ENCODE data around the gene PLA1A. TPM values are rescaled to one million over a fixed set of nuclear protein-coding genes. Genes with fewer than 3 reads are reported as not detected.

Gene PLA1A
- total RNA-seq, 2 experiments from 2014 or later: not detected

DNA sequence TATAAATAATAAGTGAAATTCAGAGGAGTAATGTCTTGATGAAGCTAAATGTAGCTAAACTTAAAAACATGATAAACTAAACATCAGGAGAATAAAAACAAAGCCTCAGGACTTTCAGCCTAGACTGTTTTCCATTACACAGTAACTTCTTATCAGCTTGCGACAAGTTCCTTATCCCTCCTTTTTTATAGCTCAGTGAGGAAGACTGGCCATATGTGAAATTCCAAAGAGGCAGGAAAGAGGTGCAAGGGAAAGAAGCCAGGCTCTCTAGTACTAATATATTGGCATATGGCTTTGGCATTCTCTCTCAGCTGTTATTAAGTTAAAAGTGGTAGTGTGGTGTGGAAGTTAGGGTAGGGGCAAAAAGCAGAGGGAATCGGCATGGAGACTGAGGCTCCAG is 75.1 kb downstream of the PLA1A start:
- Mint-ChIP-seq H3K36me3 (ENCODE audit: low read depth) (peaks cover 81% of the 10 kb centered on the region), H3K9me3 (no peaks in the 10 kb centered on the region), H3K27me3 (no peaks in the 10 kb centered on the region), H3K4me3 (no peak overlapping the region), H3K27ac (peak overlapping the region; percentile 39), H3K4me1 (ENCODE audit: low read depth) (peaks cover 49% of the 10 kb centered on the region)
- H3K9me3 ChIP-seq (ENCODE audit: control insufficient read depth in 1 of 2, insufficient read depth in 1 of 2, low read length in 2 of 2): no peaks in the 10 kb centered on the region
- H3K27ac ChIP-seq (ENCODE audit: low read depth in 1 of 2, low read length in 2 of 2): no peak overlapping the region
- DNase-seq (no peak), ATAC-seq (ENCODE audit: poor library complexity) (no peak)
- ChIA-PET POLR2A (interaction anchor here (1.2 kb wide), 1 partner anchor 8 kb away, joined by 6 read pairs; no protein-coding TSS in a partner anchor), CTCF (no interaction called here)
- intact Hi-C loops (cut with DNase I, micrococcal nuclease): loop anchor here in 1 of 2 experiments (10.0 kb wide), 1 partner anchor 422 kb away; the partner anchor contains the start of gene GSK3B
- peaks cover 67% of the 10 kb centered on the region for H3K36me3 ChIP-seq (ENCODE audit: insufficient read depth, low read length)
- no peak overlapping the region for H3K4me3 ChIP-seq (ENCODE audit: low read length)
- TF ChIP-seq CTCF (IDR thresholded peaks at IDR 0.05): no peak
- H3K4me1 ChIP-seq (ENCODE audit: insufficient read depth, low read length): peaks cover 8% of the 10 kb centered on the region
- no peaks in the 10 kb centered on the region for H3K27me3 ChIP-seq (ENCODE audit: control insufficient read depth in 1 of 2, insufficient read depth in 2 of 2, low read length in 2 of 2)

GRCh38 chr3:119673875-119674274 is 76.2 kb downstream of the PLA1A start:
- POLR2A ChIA-PET: interaction anchor here (1.2 kb wide), 1 partner anchor 9 kb away, joined by 6 read pairs; no protein-coding TSS in a partner anchor
- H3K27ac Mint-ChIP-seq: no peak overlapping the region
- H3K4me3 ChIP-seq (ENCODE audit: low read length): no peak overlapping the region
- peaks cover 57% of the 10 kb centered on the region for H3K36me3 ChIP-seq (ENCODE audit: insufficient read depth, low read length)
- TF ChIP-seq CTCF (IDR thresholded peaks at IDR 0.05): no peak
- H3K27me3 Mint-ChIP-seq: no peaks in the 10 kb centered on the region
- no peaks in the 10 kb centered on the region for H3K27me3 ChIP-seq (ENCODE audit: control insufficient read depth in 1 of 2, insufficient read depth in 2 of 2, low read length in 2 of 2)
- no peak for ATAC-seq (ENCODE audit: poor library complexity)
- peaks cover 49% of the 10 kb centered on the region for H3K4me1 Mint-ChIP-seq (ENCODE audit: low read depth)
- H3K4me1 ChIP-seq (ENCODE audit: insufficient read depth, low read length): peaks cover 8% of the 10 kb centered on the region
- H3K9me3 Mint-ChIP-seq: no peaks in the 10 kb centered on the region
- intact Hi-C loops (cut with DNase I, micrococcal nuclease): loop anchor here in 1 of 2 experiments (10.0 kb wide), 1 partner anchor 421 kb away; the partner anchor contains the start of gene GSK3B
- CTCF ChIA-PET: interaction anchor here (1.2 kb wide), 1 partner anchor 888 kb away, joined by 3 read pairs; no protein-coding TSS in a partner anchor
- H3K36me3 Mint-ChIP-seq (ENCODE audit: low read depth): peaks cover 76% of the 10 kb centered on the region
- DNase-seq: no peak
- no peak overlapping the region for H3K27ac ChIP-seq (ENCODE audit: low read depth in 1 of 2, low read length in 2 of 2)
- no peaks in the 10 kb centered on the region for H3K9me3 ChIP-seq (ENCODE audit: control insufficient read depth in 1 of 2, insufficient read depth in 1 of 2, low read length in 2 of 2)
- H3K4me3 Mint-ChIP-seq: no peak overlapping the region

- CTCF ChIA-PET: interaction anchor here (1.0 to 1.2 kb wide), 2 partner anchors 48 to 886 kb away, joined by 3 to 4 read pairs; no protein-coding TSS in a partner anchor
- no peak for ATAC-seq (ENCODE audit: poor library complexity)
- Histone ChIP-seq H3K27ac (ENCODE audit: low read depth in 1 of 2, low read length in 2 of 2) (no peak overlapping the region), H3K4me3 (ENCODE audit: low read length) (no peak overlapping the region), H3K4me1 (ENCODE audit: insufficient read depth, low read length) (peaks cover 8% of the 10 kb centered on the region), H3K9me3 (ENCODE audit: control insufficient read depth in 1 of 2, insufficient read depth in 1 of 2, low read length in 2 of 2) (no peaks in the 10 kb centered on the region), H3K36me3 (ENCODE audit: insufficient read depth, low read length) (peaks cover 43% of the 10 kb centered on the region), H3K27me3 (ENCODE audit: control insufficient read depth in 1 of 2, insufficient read depth in 2 of 2, low read length in 2 of 2) (no peaks in the 10 kb centered on the region)
- peaks cover 63% of the 10 kb centered on the region for H3K36me3 Mint-ChIP-seq (ENCODE audit: low read depth)
- peak overlapping the region; percentile 87 for H3K4me3 Mint-ChIP-seq
- no peaks in the 10 kb centered on the region for H3K9me3 Mint-ChIP-seq
- POLR2A ChIA-PET: interaction anchor here (0.6 to 2.0 kb wide), 4 partner anchors 14 to 420 kb away, joined by 3 to 10 read pairs (median 4); partner anchors contain the start of gene TMEM39A
- H3K27ac Mint-ChIP-seq: peak overlapping the region; percentile 91
- DNase-seq: no peak
- no peaks in the 10 kb centered on the region for H3K27me3 Mint-ChIP-seq
- H3K4me1 Mint-ChIP-seq (ENCODE audit: low read depth): peaks cover 49% of the 10 kb centered on the region
- no peak for TF ChIP-seq CTCF (IDR thresholded peaks at IDR 0.05)
- intact Hi-C loops (cut with DNase I, micrococcal nuclease): loop anchor here (5.0 to 10.0 kb wide), 3 partner anchors 208 to 422 kb away; partner anchors contain the start of genes GSK3B (in 1 of the 2) and POGLUT1 (in 1 of the 2)
Observed at GRCh38 chr3:119675188-119675874, 77.6 kb downstream of the PLA1A start.
